Ovary (tissue), 3 donors: Measurements from ENCODE around the gene CELF2.

ENCODE experiments used
- CTCF ChIP-seq, 3 donors: fragments of 450-650 bp in 2 of 3; fragments of 200-600 bp in 1 of 3; IDR thresholded peaks; one replicate each; pipeline versions ENCODE4 v1.5.1 to v1.8.0; 2016 to 2022; ENCODE audit warnings: antibody characterized with exemption in 3 of 3, mild to moderate bottlenecking in 1 of 3
- EP300 ChIP-seq: sonication (generic); formaldehyde crosslinking; IDR thresholded peaks from one replicate; pipeline ENCODE4 v1.6.1; 2017; ENCODE audit warnings: antibody characterized with exemption
- POLR2A ChIP-seq: fragments of 450-650 bp; IDR thresholded peaks from one replicate; pipeline ENCODE4 v1.6.1; 2017; ENCODE audit warnings: antibody characterized with exemption, mild to moderate bottlenecking, moderate library complexity
- donor health status: DM: no; HTN: no; CAD: no.

GRCh38 chr10:11219431-11219830 lies 201.8 kb downstream of the CELF2 start:
- TF ChIP-seq CTCF (IDR thresholded peaks at IDR 0.05) = no peak
- no peak for TF ChIP-seq POLR2A
- no peak for TF ChIP-seq EP300
